Urothelium cell line (cell line): ENCODE measurements around the gene OR8G5.
A peak's percentile ranks its signal among the peaks of the same experiment; 100 is the strongest.
"Not testable (repeated sequence)": the region's sequence is repeated elsewhere in the genome, so short reads cannot be mapped to it uniquely, and the experiment has no call there.

Source experiments
- DNase-seq: peaks from one replicate; pipeline ENCODE4 v3.0.0; 2011; ENCODE audit warnings: low spot score, mixed read lengths
- FAIRE-seq: peaks from 2 replicates; lab custom pipeline; 2011; peaks lifted over from hg19 to GRCh38; lab: Jason Lieb, UNC

Gene OR8G5

GRCh38 chr11:124256076-124256475 lies at the start of gene OR8G5:
TSS of gene OR8G5 (plus strand) at chr11:124256376. CDS start at chr11:124264932, 8,556 bp downstream.
- DNase-seq (no peak), FAIRE-seq (no peak)

- DNase-seq: no peak
- FAIRE-seq: no peak
Measured at GRCh38 chr11:124207102-124207792, 48.9 kb upstream of the OR8G5 start.

GRCh38 chr11:124209824-124210357 lies 46.3 kb upstream of the OR8G5 start:
- DNase-seq (no peak), FAIRE-seq (no peak)

GRCh38 chr11:124210421-124210820 lies 45.8 kb upstream of the OR8G5 start:
- FAIRE-seq: no peak

GRCh38 chr11:124211321-124211720 lies 44.9 kb upstream of the OR8G5 start:
- FAIRE-seq: no peak
- DNase-seq: no peak

More at GRCh38 chr11:124210421-124210820, 45.8 kb upstream of the OR8G5 start:
- DNase-seq: no peak

GRCh38 chr11:124214027-124214426 lies 42.1 kb upstream of the OR8G5 start:
- FAIRE-seq: no peak
- no peak for DNase-seq

GRCh38 chr11:124219126-124219525 lies 37.0 kb upstream of the OR8G5 start:
- FAIRE-seq (no peak), DNase-seq (no peak)

- FAIRE-seq: no peak
Measured at GRCh38 chr11:124222407-124222806, 33.8 kb upstream of the OR8G5 start.

GRCh38 chr11:124224618-124225423 lies 31.4 kb upstream of the OR8G5 start:
- DNase-seq, FAIRE-seq: not testable (repeated sequence)

More at GRCh38 chr11:124222407-124222806, 33.8 kb upstream of the OR8G5 start:
- no peak for DNase-seq

- FAIRE-seq (no peak), DNase-seq (no peak)
Measured at GRCh38 chr11:124225471-124225870, 30.7 kb upstream of the OR8G5 start.

GRCh38 chr11:124233376-124233775 lies 22.8 kb upstream of the OR8G5 start:
- no peak for DNase-seq
- FAIRE-seq: no peak

- DNase-seq (no peak), FAIRE-seq (no peak)
Measured at GRCh38 chr11:124238512-124238911, 17.7 kb upstream of the OR8G5 start.

GRCh38 chr11:124240621-124241397 lies 15.4 kb upstream of the OR8G5 start, which contains the start of gene OR8G1:
TSS of gene OR8G1 (plus strand) at chr11:124241095. CDS start at chr11:124249676, 8,581 bp downstream.
- DNase-seq: no peak
- FAIRE-seq: no peak

- FAIRE-seq, DNase-seq: not testable (repeated sequence)
Measured at GRCh38 chr11:124249869-124250268, 6.3 kb upstream of the OR8G5 start.

GRCh38 chr11:124265041-124265440 lies 8.9 kb downstream of the OR8G5 start:
- not testable (repeated sequence) for DNase-seq, FAIRE-seq

- not testable (repeated sequence) for FAIRE-seq, DNase-seq
Measured at GRCh38 chr11:124270886-124271285, 14.7 kb downstream of the OR8G5 start.

- no peak for FAIRE-seq
- no peak for DNase-seq
Measured at GRCh38 chr11:124274000-124274399, 17.8 kb downstream of the OR8G5 start.

- DNase-seq (peak; percentile 5), FAIRE-seq (no peak)
Measured at GRCh38 chr11:124276081-124276480, 19.9 kb downstream of the OR8G5 start.

GRCh38 chr11:124277207-124277606 lies 21.0 kb downstream of the OR8G5 start:
- DNase-seq (no peak), FAIRE-seq (no peak)

GRCh38 chr11:124277804-124278203 lies 21.6 kb downstream of the OR8G5 start:
- no peak for FAIRE-seq

GRCh38 chr11:124278261-124278660 lies 22.1 kb downstream of the OR8G5 start:
- DNase-seq (no peak), FAIRE-seq (no peak)

More at GRCh38 chr11:124277804-124278203, 21.6 kb downstream of the OR8G5 start:
- no peak for DNase-seq
